Activated CD4-positive, alpha-beta T cell treated with anti-CD3 and anti-CD28 coated beads, Interleukin-2, amount 10 ng/mL, durations not matched to agents 24 days and 14 days (primary cell): Measurements from ENCODE around the gene LRRC8D. TPM values are rescaled to one million over a fixed set of nuclear protein-coding genes. Genes with fewer than 3 reads are reported as not detected.
"Not testable (repeated sequence)": the region's sequence is repeated elsewhere in the genome, so short reads cannot be mapped to it uniquely, and the experiment has no call there.

Experiments
- DNase-seq: peaks from one replicate; pipeline ENCODE4 v3.0.0; 2022
- H3K27ac Mint-ChIP-seq: one replicate; pipeline ENCODE4 v1.8.0; 2022; ENCODE audit warnings: mild to moderate bottlenecking, mixed read lengths
- H3K27me3 Mint-ChIP-seq: one replicate; pipeline ENCODE4 v1.8.0; 2022; ENCODE audit warnings: mixed read lengths
- H3K36me3 Mint-ChIP-seq: one replicate; pipeline ENCODE4 v1.8.0; 2022; ENCODE audit warnings: low read depth, mild to moderate bottlenecking, mixed read lengths
- H3K4me1 Mint-ChIP-seq: one replicate; pipeline ENCODE4 v1.8.0; 2021; ENCODE audit warnings: mixed read lengths
- H3K4me3 Mint-ChIP-seq: one replicate; pipeline ENCODE4 v1.8.0; 2022; ENCODE audit warnings: mild to moderate bottlenecking, moderate library complexity, mixed read lengths
- H3K9me3 Mint-ChIP-seq: one replicate; pipeline ENCODE4 v1.8.0; 2021; ENCODE audit warnings: mixed read lengths
- intact Hi-C: fragments of 100-400 bp; cut with micrococcal nuclease; formaldehyde crosslinking; loops from one replicate; pipeline ENCODE4 v1.15.1; 2023
- total RNA-seq: library from RNA; stranded (reverse); gene quantifications from 2 replicates; pipeline ENCODE4 v1.2.3, GENCODE V29; 2022

Gene LRRC8D
- total RNA-seq, 1 donor from 2014 or later: 44.9 TPM

DNA sequence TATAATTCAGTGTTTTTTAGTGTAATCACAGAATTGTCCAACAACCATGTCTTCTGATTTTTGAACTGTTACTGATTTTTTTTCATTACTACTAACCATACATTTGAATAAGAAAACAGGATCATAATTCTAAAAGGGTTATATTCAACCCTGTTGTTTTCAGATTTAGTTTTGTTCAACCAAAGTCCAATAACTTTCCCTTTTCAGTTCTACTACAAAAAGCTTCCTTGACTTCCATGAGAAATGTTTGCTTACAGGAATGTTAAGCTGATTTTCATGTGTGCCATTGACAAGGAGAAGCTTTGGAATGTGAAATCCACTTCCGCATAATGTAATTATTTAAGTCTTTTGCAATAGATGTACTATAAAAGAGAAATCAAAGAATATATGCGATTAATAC lies 102.1 kb downstream of the LRRC8D start:
- Mint-ChIP-seq H3K4me3 (no peak overlapping the region), H3K27ac (no peak overlapping the region), H3K4me1 (no peaks in the 10 kb centered on the region), H3K9me3 (peaks cover 5% of the 10 kb centered on the region), H3K36me3 (peaks cover 24% of the 10 kb centered on the region), H3K27me3 (no peaks in the 10 kb centered on the region)
- intact Hi-C loops: no loop called here
- DNase-seq: no peak

DNA sequence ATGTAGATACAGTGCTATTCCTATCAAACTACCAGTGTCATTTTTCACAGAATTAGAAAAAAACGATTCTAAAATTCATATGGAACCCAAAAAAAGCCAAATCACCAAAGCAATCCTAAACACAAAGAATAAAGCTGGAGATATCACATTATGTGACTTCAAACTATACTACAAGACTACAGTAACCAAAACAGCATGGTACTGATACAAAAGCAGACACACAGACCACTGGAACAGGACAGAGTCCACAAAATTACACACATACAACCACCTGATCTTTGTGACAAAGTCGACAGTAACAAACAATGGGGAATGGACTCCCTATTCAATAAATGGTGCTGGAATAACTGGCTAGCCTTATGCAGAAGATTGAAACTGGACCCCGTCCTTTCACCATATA lies 102.7 kb downstream of the LRRC8D start:
- no peak overlapping the region for H3K27ac Mint-ChIP-seq
- peaks cover 27% of the 10 kb centered on the region for H3K36me3 Mint-ChIP-seq
- H3K27me3 Mint-ChIP-seq: no peaks in the 10 kb centered on the region
- no peak for DNase-seq
- H3K9me3 Mint-ChIP-seq: peaks cover 5% of the 10 kb centered on the region
- intact Hi-C loops: no loop called here
- H3K4me1 Mint-ChIP-seq: no peaks in the 10 kb centered on the region
- no peak overlapping the region for H3K4me3 Mint-ChIP-seq

DNA sequence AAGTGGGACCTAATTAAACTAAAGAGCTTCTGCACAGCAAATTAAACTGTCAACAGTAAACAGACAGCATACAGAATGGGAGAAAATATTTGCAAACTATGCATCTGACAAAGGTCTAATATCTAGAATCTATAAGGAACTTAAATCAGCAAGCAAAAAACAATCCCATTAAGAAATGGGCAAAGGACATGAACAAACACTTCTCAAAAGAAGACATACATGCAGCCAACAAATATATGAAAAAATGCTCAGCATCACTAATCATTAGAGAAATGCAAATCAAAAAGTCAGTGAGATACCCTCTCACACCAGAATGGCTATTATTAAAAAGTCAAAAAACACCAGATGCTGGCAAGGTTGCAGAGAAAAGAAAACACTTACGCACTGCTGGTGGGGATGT lies 103.2 kb downstream of the LRRC8D start:
- H3K4me3 Mint-ChIP-seq, H3K4me1 Mint-ChIP-seq, DNase-seq, H3K27me3 Mint-ChIP-seq, H3K9me3 Mint-ChIP-seq, H3K27ac Mint-ChIP-seq, intact Hi-C loops: not testable (repeated sequence)
- peaks cover 30% of the 10 kb centered on the region for H3K36me3 Mint-ChIP-seq

DNA sequence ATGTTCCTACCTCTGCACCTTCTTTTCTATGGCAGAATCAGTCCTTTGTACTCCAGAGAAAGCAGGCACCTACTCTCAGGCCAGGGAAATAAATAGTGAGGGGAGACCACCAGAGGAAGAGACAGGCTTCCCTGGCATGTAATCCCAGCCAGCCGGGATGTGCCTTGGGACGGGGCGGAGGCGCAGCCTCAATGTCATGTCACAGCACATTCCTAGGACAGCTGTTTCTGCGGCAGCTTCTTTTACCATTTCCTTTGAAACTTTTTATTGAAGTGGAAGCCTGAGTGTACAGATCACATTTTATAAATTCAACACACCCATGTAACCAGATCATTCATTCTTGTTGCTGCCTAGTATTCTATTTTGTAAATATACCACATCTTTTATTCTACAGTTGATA lies 106.2 kb downstream of the LRRC8D start:
- no peak overlapping the region for H3K27ac Mint-ChIP-seq
- H3K36me3 Mint-ChIP-seq: peaks cover 36% of the 10 kb centered on the region
- no peaks in the 10 kb centered on the region for H3K27me3 Mint-ChIP-seq
- no peak for DNase-seq
- H3K4me1 Mint-ChIP-seq: peaks cover 7% of the 10 kb centered on the region
- H3K9me3 Mint-ChIP-seq: peaks cover 7% of the 10 kb centered on the region
- no peak overlapping the region for H3K4me3 Mint-ChIP-seq
- intact Hi-C loops: no loop called here

DNA sequence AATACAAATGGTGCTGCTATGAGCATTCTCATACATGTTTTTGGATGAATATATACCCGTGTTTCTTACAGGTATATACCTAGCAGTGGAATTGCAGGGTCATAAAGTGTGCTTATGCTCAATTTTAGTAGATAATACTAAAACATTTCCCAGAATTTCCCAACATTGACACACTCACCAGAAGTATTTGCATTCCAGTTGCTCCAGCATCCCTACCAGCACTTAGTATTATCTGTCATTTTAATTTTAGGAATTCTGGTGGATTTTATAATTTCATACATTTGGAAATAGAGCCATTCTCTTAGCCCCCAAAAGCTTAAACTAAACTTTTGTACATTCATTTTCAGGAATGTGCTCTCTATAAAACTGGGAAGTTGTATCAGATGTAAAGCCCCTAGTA lies 106.6 kb downstream of the LRRC8D start:
- Mint-ChIP-seq H3K36me3 (peaks cover 37% of the 10 kb centered on the region), H3K4me3 (no peak overlapping the region), H3K4me1 (peaks cover 7% of the 10 kb centered on the region), H3K9me3 (peaks cover 10% of the 10 kb centered on the region), H3K27me3 (no peaks in the 10 kb centered on the region), H3K27ac (no peak overlapping the region)
- no peak for DNase-seq
- intact Hi-C loops: no loop called here

DNA sequence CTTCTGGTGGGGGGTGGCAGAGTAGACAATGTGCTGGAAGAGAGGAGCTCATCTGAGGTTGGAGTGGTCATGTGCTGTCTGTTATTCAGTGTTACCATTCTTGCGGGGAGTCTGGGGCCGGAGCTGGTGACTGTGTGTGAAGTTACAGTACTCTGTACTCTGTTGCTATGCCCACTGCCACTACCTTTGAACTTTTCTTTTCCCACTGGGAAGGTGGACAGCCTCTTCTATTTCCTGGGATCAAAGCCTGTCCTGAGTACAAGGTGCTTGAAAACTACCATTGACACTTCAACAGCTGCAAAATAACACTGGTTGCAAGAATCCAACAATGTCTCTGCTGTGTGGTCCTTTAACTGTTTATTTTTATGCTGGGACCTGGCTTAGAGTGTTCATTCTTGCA lies 107.7 kb downstream of the LRRC8D start:
- H3K36me3 Mint-ChIP-seq: peaks cover 38% of the 10 kb centered on the region

DNA sequence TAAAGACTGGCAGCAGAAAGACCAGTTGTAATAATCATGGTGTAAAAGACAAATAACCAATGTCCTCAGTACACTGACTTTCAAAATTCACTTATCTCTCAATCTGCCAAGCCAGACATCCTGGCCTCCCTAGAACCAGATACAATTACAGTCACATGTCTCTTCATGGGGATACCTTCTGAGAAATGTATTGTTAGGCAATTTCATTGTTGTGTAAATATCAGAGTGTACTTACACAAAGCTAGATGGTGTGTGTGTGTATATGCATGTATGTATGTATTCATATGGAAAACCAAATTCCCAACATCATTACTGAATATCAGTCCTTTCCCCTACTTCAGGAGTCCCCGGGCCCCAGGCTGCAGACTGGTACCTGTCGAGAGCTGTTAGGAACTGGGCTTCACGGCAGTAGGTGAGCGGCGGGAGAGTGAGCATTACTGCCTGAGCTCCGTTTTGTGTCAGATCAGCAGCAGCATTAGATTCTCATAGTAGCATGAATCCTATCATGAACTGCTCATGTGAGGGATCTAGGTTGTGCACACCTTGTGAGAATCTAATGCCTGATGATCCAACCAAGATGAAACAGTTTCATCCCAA lies 108.7 kb downstream of the LRRC8D start:
- H3K9me3 Mint-ChIP-seq: peaks cover 5% of the 10 kb centered on the region
- H3K4me3 Mint-ChIP-seq: no peak overlapping the region
- H3K27ac Mint-ChIP-seq: no peak overlapping the region
- intact Hi-C loops: no loop called here
- DNase-seq: no peak
- no peaks in the 10 kb centered on the region for H3K27me3 Mint-ChIP-seq
- H3K4me1 Mint-ChIP-seq: peaks cover 7% of the 10 kb centered on the region
- peaks cover 41% of the 10 kb centered on the region for H3K36me3 Mint-ChIP-seq

More for the DNA sequence above, 107.7 kb downstream of the LRRC8D start:
- Mint-ChIP-seq H3K4me3 (no peak overlapping the region), H3K27ac (no peak overlapping the region), H3K4me1 (peaks cover 7% of the 10 kb centered on the region), H3K9me3 (peaks cover 7% of the 10 kb centered on the region), H3K27me3 (no peaks in the 10 kb centered on the region)
- no peak for DNase-seq
- intact Hi-C loops: no loop called here

DNA sequence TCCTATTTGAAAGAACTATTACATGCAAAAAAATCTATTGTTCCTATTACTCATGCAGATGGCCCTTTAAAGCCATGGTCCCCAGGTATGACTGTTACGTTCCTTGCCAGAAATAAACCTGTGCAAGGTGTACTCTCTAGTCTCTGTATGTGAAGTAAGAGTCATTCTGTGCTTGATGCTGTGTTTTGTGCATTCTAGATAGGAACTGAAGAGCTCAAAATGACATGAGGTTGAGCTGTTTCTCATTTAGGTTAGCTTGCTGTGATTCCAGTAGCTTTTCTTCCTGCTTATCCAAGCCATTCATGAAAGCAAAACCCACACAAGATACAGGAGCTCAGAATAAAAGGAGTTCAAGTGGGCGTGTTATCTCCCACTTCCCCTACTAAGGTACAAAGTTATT lies 109.7 kb downstream of the LRRC8D start:
- Mint-ChIP-seq H3K36me3 (peaks cover 50% of the 10 kb centered on the region), H3K27me3 (no peaks in the 10 kb centered on the region), H3K4me3 (no peak overlapping the region), H3K4me1 (peaks cover 7% of the 10 kb centered on the region), H3K9me3 (peaks cover 5% of the 10 kb centered on the region), H3K27ac (no peak overlapping the region)
- intact Hi-C loops: no loop called here
- DNase-seq: no peak

DNA sequence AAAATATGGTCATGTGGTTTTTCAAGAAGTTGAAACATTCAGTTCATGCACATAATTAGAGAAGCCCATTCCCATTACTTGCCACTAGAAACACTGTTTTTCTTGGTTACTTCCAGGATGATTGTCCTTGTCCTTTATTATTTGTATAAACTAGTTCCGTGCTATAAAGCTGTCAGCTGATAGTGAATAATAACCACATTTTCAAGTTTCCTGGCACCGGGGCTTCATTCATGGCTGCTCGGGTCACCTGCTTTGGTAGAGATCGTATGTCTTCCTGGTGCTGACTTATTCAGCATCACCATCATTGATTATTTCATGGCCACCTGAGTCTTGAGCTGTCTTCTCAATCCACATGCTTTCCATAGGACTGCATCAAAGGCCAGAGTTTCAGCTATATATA lies 111.1 kb downstream of the LRRC8D start:
- H3K27ac Mint-ChIP-seq: no peak overlapping the region
- intact Hi-C loops: no loop called here
- DNase-seq: no peak
- H3K4me1 Mint-ChIP-seq: peaks cover 7% of the 10 kb centered on the region
- H3K27me3 Mint-ChIP-seq: no peaks in the 10 kb centered on the region
- peaks cover 55% of the 10 kb centered on the region for H3K36me3 Mint-ChIP-seq
- no peak overlapping the region for H3K4me3 Mint-ChIP-seq
- H3K9me3 Mint-ChIP-seq: peaks cover 5% of the 10 kb centered on the region

DNA sequence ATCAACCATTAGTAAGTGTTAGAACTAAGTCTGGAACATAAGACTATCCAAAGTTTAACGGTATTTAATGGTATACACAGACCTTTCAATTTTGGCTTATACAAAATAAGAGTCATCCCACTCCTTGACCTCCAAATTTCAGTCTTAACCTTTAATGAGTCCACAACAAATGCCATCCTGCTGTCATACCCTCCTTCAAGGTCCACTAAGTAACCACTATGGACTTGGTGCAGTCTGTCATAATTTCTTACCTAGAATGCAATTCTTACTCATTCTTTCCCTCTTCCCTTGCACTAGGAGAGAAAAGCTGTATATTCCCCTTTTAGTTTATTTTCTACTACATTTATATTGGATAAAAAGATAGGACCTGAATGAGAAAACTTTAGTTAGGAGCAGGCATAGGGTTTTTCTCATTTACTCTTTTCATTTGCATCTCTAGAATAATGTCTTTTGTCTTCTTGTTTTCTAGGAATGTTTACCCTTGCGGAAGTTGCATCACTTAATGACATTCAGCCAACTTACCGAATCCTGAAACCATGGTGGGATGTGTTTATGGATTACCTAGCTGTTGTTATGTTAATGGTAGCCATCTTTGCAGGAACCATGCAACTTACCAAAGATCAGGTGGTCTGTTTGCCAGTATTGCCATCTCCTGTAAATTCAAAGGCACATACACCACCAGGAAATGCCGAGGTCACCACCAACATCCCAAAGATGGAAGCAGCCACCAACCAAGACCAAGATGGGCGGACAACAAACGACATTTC lies 111.9 kb downstream of the LRRC8D start:
- H3K36me3 Mint-ChIP-seq: peaks cover 54% of the 10 kb centered on the region
- no peak overlapping the region for H3K27ac Mint-ChIP-seq
- no peaks in the 10 kb centered on the region for H3K27me3 Mint-ChIP-seq

DNA sequence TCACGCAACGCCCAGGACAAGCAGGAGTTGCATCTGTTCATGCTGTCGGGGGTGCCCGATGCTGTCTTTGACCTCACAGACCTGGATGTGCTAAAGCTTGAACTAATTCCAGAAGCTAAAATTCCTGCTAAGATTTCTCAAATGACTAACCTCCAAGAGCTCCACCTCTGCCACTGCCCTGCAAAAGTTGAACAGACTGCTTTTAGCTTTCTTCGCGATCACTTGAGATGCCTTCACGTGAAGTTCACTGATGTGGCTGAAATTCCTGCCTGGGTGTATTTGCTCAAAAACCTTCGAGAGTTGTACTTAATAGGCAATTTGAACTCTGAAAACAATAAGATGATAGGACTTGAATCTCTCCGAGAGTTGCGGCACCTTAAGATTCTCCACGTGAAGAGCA lies 113.6 kb downstream of the LRRC8D start:
- Mint-ChIP-seq H3K9me3 (peaks cover 5% of the 10 kb centered on the region), H3K36me3 (peaks cover 47% of the 10 kb centered on the region), H3K4me3 (no peak overlapping the region), H3K27me3 (no peaks in the 10 kb centered on the region), H3K27ac (no peak overlapping the region), H3K4me1 (peaks cover 3% of the 10 kb centered on the region)
- DNase-seq: no peak
- intact Hi-C loops: no loop called here

More for the DNA sequence above, 111.9 kb downstream of the LRRC8D start:
- Mint-ChIP-seq H3K9me3 (peaks cover 5% of the 10 kb centered on the region), H3K4me3 (no peak overlapping the region), H3K4me1 (peaks cover 7% of the 10 kb centered on the region)
- intact Hi-C loops: no loop called here
- no peak for DNase-seq

DNA sequence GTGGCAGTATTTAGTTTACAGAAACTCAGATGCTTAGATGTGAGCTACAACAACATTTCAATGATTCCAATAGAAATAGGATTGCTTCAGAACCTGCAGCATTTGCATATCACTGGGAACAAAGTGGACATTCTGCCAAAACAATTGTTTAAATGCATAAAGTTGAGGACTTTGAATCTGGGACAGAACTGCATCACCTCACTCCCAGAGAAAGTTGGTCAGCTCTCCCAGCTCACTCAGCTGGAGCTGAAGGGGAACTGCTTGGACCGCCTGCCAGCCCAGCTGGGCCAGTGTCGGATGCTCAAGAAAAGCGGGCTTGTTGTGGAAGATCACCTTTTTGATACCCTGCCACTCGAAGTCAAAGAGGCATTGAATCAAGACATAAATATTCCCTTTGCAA lies 114.4 kb downstream of the LRRC8D start:
- H3K27me3 Mint-ChIP-seq: no peaks in the 10 kb centered on the region
- intact Hi-C loops: no loop called here
- H3K4me3 Mint-ChIP-seq: no peak overlapping the region
- H3K4me1 Mint-ChIP-seq: peaks cover 3% of the 10 kb centered on the region
- peaks cover 5% of the 10 kb centered on the region for H3K9me3 Mint-ChIP-seq
- DNase-seq: no peak
- peaks cover 45% of the 10 kb centered on the region for H3K36me3 Mint-ChIP-seq
- H3K27ac Mint-ChIP-seq: no peak overlapping the region

DNA sequence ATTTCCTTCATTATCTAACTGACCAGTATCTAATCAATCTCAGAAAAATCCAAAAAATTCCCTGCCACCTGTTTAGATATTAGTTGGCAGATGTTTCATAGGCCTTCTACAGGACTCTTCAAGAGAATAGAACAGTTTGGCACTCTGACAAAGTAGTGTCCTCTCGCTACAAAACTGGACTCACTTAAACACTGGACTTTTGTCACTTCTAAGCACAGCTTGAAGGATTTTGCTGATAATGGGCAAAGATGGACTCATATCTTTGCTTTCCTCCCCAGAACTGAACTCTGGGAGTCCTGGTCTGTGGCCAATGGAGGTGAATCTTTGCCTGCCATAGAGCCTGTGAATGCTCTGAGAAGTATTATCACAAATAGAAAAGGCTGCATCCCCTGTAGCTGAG lies 115.9 kb downstream of the LRRC8D start:
- intact Hi-C loops: no loop called here
- H3K4me1 Mint-ChIP-seq: no peaks in the 10 kb centered on the region
- H3K36me3 Mint-ChIP-seq: peaks cover 40% of the 10 kb centered on the region
- H3K9me3 Mint-ChIP-seq: peaks cover 5% of the 10 kb centered on the region
- no peak overlapping the region for H3K4me3 Mint-ChIP-seq
- no peak overlapping the region for H3K27ac Mint-ChIP-seq
- no peaks in the 10 kb centered on the region for H3K27me3 Mint-ChIP-seq
- no peak for DNase-seq

DNA sequence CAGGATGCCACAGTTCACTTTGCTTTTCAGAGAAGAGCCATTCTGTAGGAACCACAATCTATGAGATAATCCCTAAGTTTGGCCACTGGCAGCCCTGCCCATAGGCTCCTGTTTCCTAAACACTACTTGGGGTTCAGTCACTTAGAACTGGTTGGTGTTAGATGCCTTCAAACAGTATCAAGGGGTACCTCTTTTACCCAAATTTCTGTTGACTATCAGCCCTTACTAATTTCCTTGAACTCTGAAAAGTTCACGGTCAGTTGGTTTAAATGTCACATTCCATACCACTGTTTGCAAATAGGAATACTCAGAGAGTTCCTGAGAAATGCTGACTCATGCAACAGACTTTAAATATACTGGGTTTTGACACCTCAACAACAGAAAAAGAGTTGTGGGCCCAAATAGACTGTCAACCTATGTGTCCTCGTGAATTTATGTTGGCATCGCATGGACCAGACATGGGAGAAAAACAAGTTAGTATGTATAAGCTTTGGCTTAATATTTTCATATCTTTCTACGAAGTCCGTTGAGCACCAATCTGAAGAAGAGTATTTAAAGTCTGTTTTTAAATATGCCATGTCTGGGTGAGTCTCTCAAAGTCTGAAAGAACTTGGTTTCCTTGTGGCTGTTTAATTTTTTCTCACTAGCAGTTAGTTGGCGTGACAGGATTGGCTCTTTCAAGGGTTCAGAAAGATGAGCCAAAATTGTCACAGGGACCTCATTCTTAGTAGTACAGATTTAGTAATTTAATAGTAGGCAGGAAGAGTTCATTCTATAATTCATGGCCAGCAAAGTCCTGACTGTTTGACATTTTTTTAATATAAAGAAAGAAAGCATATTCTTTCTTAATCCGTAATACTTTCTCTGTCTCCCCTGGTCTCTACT lies 117.6 kb downstream of the LRRC8D start:
- intact Hi-C loops: no loop called here
- Mint-ChIP-seq H3K36me3 (peaks cover 29% of the 10 kb centered on the region), H3K4me1 (no peaks in the 10 kb centered on the region), H3K27ac (no peak overlapping the region), H3K4me3 (no peak overlapping the region), H3K27me3 (no peaks in the 10 kb centered on the region), H3K9me3 (no peaks in the 10 kb centered on the region)
- DNase-seq: no peak
